T-helper 17 cell (primary cell): ENCODE results near the gene GPSM1. TPM values are rescaled to one million over a fixed set of nuclear protein-coding genes. Genes with fewer than 3 reads are reported as not detected.

ENCODE experiments used
- ATAC-seq: fragments of 150-1000 bp; cut with Tn5 transposase; 2 replicates; pipeline ENCODE4 v1.10.0; 2021; ENCODE audit warnings: mild to moderate bottlenecking, moderate library complexity
- DNase-seq, 3 donors: peaks; one replicate each; pipeline versions ENCODE4 v3.0.0 to v3.0.0-alpha.2; 2020 to 2021
- H3K9me3 ChIP-seq: one replicate; pipeline ENCODE4 v1.7.0; 2013; ENCODE audit warnings: low read length, mild to moderate bottlenecking; ENCODE audit not compliant: control insufficient read depth, poor library complexity, severe bottlenecking
- H3K27ac Mint-ChIP-seq: one replicate; pipeline ENCODE4 v1.8.0; 2022; ENCODE audit warnings: mild to moderate bottlenecking, moderate library complexity, mixed read lengths
- H3K27me3 Mint-ChIP-seq: one replicate; pipeline ENCODE4 v1.8.0; 2022; ENCODE audit warnings: mixed read lengths
- H3K36me3 Mint-ChIP-seq: one replicate; pipeline ENCODE4 v1.8.0; 2022; ENCODE audit warnings: low read depth, mixed read lengths
- H3K4me1 Mint-ChIP-seq: one replicate; pipeline ENCODE4 v1.8.0; 2022; ENCODE audit warnings: mild to moderate bottlenecking, mixed read lengths
- H3K4me3 Mint-ChIP-seq: one replicate; pipeline ENCODE4 v1.8.0; 2022; ENCODE audit warnings: mild to moderate bottlenecking, moderate library complexity, mixed read lengths
- total RNA-seq, 4 donors: library from RNA in 2 of 4; stranded (reverse) in 2 of 4; gene quantifications; one replicate each; pipeline ENCODE4 v1.2.3 and lab custom pipeline; 2022 to 2026

The GPSM1 gene
- total RNA-seq, 2 donors from 2014 or later, result 7.4 to 10.8 TPM

DNA sequence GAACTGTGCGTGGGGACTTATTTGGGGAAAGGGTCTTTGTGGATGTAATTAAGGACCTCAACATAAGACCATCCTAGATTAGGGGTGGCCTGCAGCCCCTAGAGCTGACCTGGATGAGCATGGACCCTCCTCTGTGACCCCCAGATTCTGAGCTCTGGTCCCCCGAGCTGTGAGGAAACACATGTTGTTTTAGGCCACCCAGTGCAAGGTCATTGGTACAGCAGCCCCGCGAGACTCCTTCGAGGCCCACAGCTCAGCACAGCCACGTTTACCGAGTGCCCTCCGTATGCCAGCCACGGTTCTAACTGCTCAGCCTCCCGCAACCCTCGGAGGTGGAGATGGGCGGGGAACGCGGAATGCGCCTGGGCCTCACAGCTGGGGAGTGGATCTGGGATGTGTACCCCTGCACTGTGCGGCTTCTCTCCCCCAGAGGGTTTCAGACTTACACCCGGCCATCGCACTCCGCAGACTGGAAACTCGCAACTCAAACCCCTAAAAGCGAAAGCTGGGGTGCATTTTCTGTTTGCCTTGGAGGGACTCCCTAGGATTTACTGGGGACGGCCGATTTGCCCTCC lies 4.5 kb upstream of the GPSM1 start:
- ATAC-seq (no peak), DNase-seq (no peak)
- Mint-ChIP-seq H3K36me3 (no peaks in the 10 kb centered on the region), H3K27ac (no peak overlapping the region), H3K4me3 (no peak overlapping the region), H3K4me1 (no peaks in the 10 kb centered on the region), H3K27me3 (no peaks in the 10 kb centered on the region)
- no peaks in the 10 kb centered on the region for H3K9me3 ChIP-seq

DNA sequence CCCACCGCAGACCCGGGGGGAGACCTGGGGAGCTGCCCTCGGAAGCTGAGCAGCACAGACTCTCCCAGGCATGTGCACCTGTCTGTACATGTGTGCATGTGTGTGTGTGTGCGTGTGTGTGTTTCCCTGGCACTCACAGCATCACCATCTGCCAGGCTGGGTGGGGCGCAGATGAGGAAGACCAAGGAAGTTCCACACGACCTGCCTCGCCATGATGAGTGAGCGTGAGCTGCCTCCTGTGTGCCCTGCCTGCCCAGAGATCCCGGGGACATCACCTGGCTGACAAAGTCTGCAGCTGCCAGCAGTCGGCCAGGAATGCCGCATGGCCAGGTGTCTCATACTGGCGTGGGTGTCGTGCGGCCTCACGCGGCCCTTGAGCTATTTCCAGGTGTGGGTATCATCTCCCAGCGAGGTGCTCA lies 4.0 kb upstream of the GPSM1 start:
- no peak overlapping the region for H3K27ac Mint-ChIP-seq
- H3K4me1 Mint-ChIP-seq, result no peaks in the 10 kb centered on the region
- H3K36me3 Mint-ChIP-seq, result no peaks in the 10 kb centered on the region
- no peak overlapping the region for H3K4me3 Mint-ChIP-seq
- ATAC-seq (no peak), DNase-seq (no peak)
- no peaks in the 10 kb centered on the region for H3K27me3 Mint-ChIP-seq
- no peaks in the 10 kb centered on the region for H3K9me3 ChIP-seq

DNA sequence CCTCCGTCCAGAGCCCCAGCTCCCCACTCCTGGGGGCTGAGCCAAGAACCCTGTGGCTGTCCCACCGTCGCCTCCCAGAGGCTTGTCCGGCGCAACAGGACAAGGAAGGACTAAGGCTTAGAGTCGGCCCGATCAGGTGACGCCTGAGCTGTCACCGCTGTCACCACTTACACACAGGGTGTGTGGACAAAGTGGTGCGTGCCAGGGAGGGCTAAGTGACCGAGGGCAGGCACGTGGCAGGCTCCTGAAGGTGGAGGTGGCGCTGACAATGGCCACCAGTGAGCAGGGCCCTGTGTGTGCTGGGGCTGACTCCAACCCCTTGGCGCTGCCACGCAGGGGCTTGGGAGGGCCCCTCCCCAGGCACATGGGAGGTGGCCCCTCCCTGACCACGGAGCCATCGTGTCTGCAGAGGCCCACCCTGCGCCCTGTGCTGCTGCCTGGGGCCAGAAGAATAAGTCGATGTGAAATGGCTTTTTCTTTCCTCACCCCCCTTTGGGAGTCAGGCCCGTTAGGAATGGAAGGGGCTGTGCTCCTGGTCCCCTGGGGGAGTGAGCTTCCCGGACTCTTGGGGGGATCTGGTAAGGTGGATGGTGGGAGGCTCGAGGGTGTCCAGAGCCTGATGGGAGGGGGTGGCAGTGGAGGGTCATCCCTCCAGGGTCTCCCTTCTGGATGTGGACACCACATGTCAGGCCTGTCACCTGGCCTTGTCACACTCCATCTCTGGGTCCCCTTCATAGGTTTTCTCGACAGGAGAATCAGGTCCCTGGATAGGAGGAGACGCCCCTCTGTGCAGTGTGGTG lies 2.6 kb upstream of the GPSM1 start:
- Mint-ChIP-seq H3K27me3 (no peaks in the 10 kb centered on the region), H3K36me3 (no peaks in the 10 kb centered on the region), H3K4me3 (no peak overlapping the region), H3K4me1 (peaks cover 2% of the 10 kb centered on the region), H3K27ac (no peak overlapping the region)
- no peak for DNase-seq
- ATAC-seq, result no peak
- no peaks in the 10 kb centered on the region for H3K9me3 ChIP-seq

DNA sequence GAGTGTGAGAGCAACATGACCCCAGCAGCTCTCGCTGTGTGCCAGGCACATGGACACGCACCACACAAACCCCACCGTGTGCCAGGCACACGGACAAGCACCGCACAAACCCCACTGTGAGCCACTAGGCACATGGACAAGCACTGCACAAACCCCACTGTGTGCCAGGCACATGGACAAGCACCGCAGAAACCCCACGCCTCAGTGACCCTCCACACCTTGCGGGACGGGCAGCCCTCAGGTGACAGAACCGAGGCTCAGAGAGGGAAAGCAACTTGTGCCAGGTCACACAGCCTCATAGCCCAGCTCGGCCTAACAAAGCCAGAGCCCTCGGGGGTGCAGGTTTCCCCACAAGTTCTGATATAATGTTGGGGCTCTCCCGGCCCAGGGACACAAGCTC lies 2.0 kb upstream of the GPSM1 start:
- Mint-ChIP-seq H3K4me3 (no peak overlapping the region), H3K36me3 (no peaks in the 10 kb centered on the region)
- no peak for ATAC-seq

DNA sequence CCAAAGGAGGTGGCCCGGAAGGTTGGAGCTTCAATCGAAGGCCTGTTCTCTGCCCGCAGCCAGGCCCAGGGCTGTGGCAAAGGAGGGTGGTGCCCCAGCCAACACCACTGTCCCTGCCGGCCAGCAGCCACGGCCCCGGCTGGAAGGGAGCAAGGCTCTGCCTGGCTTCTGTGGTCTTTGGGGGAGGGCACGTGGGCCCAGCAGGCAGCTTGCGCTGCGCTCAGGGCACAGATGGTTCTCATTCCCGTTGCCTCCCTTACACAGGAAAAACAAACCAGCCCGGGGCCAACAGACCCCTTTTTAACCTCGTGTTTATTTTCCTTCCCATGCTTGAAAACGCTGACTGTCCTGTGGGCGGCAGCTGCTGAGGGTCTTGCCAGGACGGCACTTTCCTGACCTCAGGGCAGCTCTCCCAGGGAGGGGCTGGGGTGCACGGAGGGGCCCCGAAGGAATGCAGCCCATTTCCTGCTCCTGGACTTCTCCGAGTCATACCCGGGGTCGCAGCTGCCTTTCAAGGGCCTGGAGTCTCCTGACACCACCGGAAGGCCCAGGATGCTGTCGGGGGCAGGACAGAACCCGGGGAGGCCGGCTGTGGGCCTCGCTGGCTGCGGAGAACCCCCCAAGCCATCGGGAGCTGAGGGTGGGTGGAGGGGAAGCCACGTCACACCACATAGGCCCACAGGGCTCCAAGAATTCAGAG lies 1.1 kb upstream of the GPSM1 start:
- peaks cover 2% of the 10 kb centered on the region for H3K4me1 Mint-ChIP-seq
- no peaks in the 10 kb centered on the region for H3K36me3 Mint-ChIP-seq
- peak overlapping the region; percentile 76 for H3K4me3 Mint-ChIP-seq
- no peaks in the 10 kb centered on the region for H3K9me3 ChIP-seq
- DNase-seq (no peak), ATAC-seq (no peak)
- no peak overlapping the region for H3K27ac Mint-ChIP-seq
- H3K27me3 Mint-ChIP-seq, result no peaks in the 10 kb centered on the region

More for the DNA sequence above, 2.0 kb upstream of the GPSM1 start:
- no peaks in the 10 kb centered on the region for H3K9me3 ChIP-seq
- Mint-ChIP-seq H3K4me1 (peaks cover 2% of the 10 kb centered on the region), H3K27ac (no peak overlapping the region), H3K27me3 (no peaks in the 10 kb centered on the region)
- DNase-seq, result no peak

DNA sequence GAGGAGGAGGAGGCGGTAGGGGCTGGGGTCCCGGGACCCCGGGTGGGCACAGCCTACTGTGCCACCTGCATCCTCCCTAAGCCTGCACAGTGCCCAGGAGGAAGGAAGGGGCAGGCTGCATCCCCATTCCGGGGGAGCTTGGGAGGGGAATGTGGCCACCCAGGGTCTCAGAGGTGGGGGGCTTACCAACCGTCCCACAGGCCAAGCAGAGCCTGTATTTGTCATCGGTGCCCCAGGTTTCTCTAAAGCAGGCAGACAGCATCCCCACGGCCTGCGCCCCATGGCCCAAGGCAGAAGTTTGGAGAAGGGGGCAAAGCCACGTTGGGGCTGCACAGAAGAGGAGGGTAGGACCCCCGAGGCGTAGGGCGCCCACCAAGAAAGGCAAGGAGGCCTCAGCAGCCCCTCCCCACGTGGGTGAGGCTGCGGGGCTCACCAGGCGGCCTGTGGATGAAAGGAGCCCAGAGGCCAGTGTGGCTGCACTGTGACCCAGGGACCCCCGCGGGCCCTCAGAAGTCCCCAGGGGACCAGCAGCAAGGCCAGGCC lies 507 bp upstream of the GPSM1 start:
- Mint-ChIP-seq H3K4me3 (peak overlapping the region; percentile 76), H3K27ac (no peak overlapping the region), H3K36me3 (no peaks in the 10 kb centered on the region), H3K27me3 (no peaks in the 10 kb centered on the region), H3K4me1 (peaks cover 2% of the 10 kb centered on the region)
- no peak for ATAC-seq
- DNase-seq, result no peak
- H3K9me3 ChIP-seq, result no peaks in the 10 kb centered on the region

DNA sequence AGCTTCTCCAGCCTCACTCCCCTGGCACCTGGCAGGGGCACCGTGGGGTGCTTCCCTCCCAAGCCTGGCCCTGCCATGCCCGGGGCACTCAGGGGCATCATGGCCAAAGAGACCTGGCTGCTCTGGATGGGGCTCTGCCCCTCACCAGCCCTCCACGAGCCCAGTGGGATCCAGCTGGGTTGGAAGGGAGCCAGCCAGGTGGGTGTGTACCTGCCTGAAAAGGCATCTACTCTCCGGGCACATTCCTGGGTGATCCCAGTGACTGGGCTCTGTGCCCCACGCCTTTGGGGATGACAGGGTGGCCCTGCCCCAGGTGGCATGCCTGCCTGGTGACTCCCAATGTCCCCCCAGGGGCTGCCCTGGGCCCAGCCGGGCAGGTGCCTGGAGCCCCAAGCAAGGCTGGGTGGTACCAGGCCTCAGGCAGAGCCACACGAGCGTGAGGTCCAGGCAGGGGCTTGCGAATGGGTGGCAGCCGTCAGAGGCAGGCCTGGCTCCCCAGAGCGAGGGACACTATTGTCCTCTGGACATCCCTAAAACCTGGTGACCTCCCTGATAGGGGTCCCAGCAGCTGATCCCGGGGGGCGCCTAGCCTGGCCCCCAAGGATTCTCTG lies 777 bp downstream of the GPSM1 start:
- H3K27ac Mint-ChIP-seq, result no peak overlapping the region
- H3K27me3 Mint-ChIP-seq, result no peaks in the 10 kb centered on the region
- H3K36me3 Mint-ChIP-seq, result no peaks in the 10 kb centered on the region
- peaks cover 2% of the 10 kb centered on the region for H3K4me1 Mint-ChIP-seq
- no peak for ATAC-seq
- H3K4me3 Mint-ChIP-seq, result peak overlapping the region; percentile 47
- no peaks in the 10 kb centered on the region for H3K9me3 ChIP-seq
- no peak for DNase-seq

DNA sequence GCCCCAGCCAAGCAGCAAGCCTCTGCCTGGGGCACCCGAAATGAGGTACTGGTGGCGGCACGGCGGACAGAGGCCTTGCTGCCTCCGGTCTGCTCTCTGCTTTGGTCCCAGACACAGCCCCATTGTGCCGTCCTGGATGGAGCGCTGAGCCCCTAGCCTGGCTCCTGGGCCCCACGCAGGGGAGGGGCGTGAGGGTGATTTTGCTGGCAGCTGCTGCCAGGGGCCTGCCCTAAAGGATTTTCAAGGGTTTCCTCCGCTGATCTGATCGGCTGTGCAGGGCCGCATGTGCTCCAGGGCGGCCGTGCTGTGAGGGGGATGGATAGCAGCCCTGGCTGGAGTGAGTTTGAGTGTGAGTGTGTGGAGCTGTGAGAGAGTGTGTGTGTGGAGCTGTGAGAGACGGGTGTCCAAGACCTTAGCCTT lies 1.3 kb downstream of the GPSM1 start:
- Mint-ChIP-seq H3K4me3 (peak overlapping the region; percentile 47), H3K27ac (no peak overlapping the region), H3K36me3 (no peaks in the 10 kb centered on the region), H3K4me1 (peaks cover 2% of the 10 kb centered on the region), H3K27me3 (no peaks in the 10 kb centered on the region)
- ATAC-seq (no peak), DNase-seq (no peak)
- no peaks in the 10 kb centered on the region for H3K9me3 ChIP-seq

DNA sequence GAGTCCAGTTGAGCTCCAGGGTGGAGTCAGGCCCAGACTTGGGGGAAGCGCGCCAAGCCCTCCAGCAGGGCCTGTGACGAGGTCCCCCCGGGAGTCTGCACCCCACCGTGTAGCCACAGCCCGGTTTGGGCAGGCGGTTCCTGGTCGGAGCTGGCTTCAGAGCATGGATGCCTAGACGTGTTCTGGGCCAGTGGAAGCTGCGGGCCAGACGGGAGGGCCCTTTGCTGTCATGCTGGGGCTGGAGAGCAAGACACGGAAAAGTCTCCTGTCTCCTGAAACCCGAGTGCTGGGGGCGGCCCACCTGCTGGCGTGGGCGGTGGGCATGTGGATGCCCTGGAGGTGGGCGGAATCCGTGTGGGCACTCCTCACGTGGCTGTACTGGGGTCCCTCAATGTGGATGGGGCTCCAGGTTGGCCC lies 1.9 kb downstream of the GPSM1 start:
- no peaks in the 10 kb centered on the region for H3K27me3 Mint-ChIP-seq
- no peak overlapping the region for H3K4me3 Mint-ChIP-seq
- H3K27ac Mint-ChIP-seq, result no peak overlapping the region
- H3K36me3 Mint-ChIP-seq, result no peaks in the 10 kb centered on the region
- DNase-seq (no peak), ATAC-seq (no peak)
- peaks cover 2% of the 10 kb centered on the region for H3K4me1 Mint-ChIP-seq
- no peaks in the 10 kb centered on the region for H3K9me3 ChIP-seq

DNA sequence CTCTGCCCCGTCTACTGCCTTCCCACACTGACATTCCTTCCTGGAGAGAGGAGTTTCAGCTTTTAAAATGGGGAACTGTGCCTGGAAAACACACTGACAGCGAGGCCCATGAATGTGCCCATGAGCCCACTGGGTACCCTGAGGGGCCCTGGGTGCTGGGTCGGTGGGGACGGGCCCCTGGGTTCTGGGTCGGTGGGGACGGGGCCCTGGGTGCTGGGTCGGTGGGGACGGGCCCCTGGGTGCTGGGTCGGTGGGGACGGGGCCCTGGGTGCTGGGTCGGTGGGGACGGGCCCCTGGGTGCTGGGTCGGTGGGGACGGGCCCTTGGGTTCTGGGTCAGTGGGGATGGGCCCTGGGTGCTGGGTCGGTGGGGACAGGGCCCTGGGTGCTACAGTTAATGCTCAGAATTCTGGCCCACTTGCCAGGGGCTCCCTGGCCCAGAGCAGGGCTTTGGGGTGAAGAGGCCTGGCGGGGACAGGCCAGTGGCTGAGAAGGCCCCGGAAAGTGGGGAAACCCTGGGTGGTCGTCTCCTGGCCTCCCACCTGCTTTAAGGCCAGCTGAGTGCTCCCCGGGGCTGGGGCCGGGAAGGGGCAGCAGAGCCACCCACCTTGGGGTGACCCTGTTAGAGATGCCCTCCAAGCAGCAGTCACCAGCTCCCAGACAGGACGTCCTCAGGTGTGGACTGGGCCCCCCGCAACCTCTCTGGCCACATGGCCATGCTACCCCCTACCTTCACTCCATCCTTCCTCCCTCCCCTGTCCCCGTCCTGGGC lies 2.5 kb downstream of the GPSM1 start:
- H3K9me3 ChIP-seq, result no peaks in the 10 kb centered on the region
- H3K27ac Mint-ChIP-seq, result no peak overlapping the region
- ATAC-seq (no peak), DNase-seq (no peak)
- no peak overlapping the region for H3K4me3 Mint-ChIP-seq
- H3K27me3 Mint-ChIP-seq, result no peaks in the 10 kb centered on the region
- H3K36me3 Mint-ChIP-seq, result no peaks in the 10 kb centered on the region
- peaks cover 2% of the 10 kb centered on the region for H3K4me1 Mint-ChIP-seq

DNA sequence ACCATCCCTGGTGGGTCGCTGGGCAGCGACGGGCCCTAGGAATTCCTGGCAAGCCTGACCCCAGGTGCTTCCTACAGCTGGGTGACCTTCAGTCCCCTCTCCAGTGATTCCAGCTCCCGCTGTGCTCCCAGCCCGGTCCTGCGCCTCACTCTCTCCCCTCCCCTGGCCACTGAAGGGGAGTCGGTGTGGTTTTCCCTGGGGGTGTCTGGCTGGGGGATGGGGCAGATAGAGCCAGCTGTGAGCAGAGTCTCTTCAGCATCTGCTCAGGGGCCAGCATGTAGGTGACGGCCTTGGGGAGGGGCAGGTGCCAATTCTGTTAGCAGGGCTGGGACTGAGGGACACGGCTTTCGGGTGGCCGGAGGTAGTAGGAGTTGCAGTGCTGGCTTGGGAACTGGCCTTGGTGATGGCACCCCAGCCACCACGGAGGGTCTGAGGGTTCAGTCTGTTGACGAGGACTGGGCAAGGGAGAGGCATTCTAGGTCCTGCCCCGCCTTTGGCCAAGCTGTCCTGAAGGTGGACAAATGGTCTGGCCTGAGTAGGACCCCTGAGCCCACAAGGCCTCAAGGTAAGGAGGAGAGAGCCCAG lies 3.2 kb downstream of the GPSM1 start:
- no peaks in the 10 kb centered on the region for H3K9me3 ChIP-seq
- H3K27me3 Mint-ChIP-seq, result no peaks in the 10 kb centered on the region
- peak overlapping the region; percentile 5 for H3K4me3 Mint-ChIP-seq
- peaks cover 2% of the 10 kb centered on the region for H3K4me1 Mint-ChIP-seq
- no peak for DNase-seq
- no peaks in the 10 kb centered on the region for H3K36me3 Mint-ChIP-seq
- ATAC-seq, result no peak
- no peak overlapping the region for H3K27ac Mint-ChIP-seq

DNA sequence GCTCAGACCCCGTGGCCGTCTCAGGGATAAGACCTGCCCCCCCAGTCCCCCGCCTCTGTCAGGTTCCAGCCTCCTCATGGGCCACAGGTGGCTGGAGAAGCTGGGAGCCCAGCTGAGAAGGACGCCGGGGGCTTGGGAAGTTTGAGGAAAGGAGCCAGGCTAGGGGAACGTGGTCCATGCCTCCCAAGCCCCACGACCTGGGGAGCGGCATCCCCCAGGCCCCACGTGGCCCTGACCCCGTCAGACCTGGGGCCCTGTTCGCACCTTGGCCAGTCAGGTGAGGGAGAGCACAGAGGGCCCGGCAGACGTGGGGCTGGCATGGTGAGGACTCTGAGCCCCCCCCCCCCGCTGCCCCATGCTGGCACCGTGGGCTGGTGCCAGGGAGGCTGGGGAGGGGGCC lies 3.7 kb downstream of the GPSM1 start:
- Mint-ChIP-seq H3K4me1 (peaks cover 2% of the 10 kb centered on the region), H3K4me3 (no peak overlapping the region), H3K36me3 (no peaks in the 10 kb centered on the region), H3K27me3 (no peaks in the 10 kb centered on the region), H3K27ac (no peak overlapping the region)
- H3K9me3 ChIP-seq, result no peaks in the 10 kb centered on the region
- DNase-seq (no peak), ATAC-seq (no peak)
